Right lobe of liver (tissue), 4 donors: ENCODE results near the gene RIMBP2.

Experiments
- POLR2A ChIP-seq: fragments of 450-650 bp; IDR thresholded peaks from one replicate; pipeline ENCODE4 v1.6.1; 2017; ENCODE audit warnings: antibody characterized with exemption, mild to moderate bottlenecking
- TF ChIP-seq, protein P1 (sequence below), 4 donors: fragments of 200-600 bp in 3 of 4; fragments of 450-650 bp in 1 of 4; IDR thresholded peaks; one replicate each; pipeline versions ENCODE4 v1.5.1 to v1.8.0; 2016 to 2022; ENCODE audit warnings: antibody characterized with exemption in 4 of 4, mild to moderate bottlenecking in 2 of 4
- donor health status: DM: no; HTN: no; CAD: no.
- donor health status: DM: no; HTN: no; CAD: no.
- donor health status: DM: no; HTN: yes; CAD: no.

GRCh38 chr12:130713581-130713991, 2.5 kb downstream of the RIMBP2 start:
- no peak for TF ChIP-seq POLR2A
- TF ChIP-seq, protein P1, sequence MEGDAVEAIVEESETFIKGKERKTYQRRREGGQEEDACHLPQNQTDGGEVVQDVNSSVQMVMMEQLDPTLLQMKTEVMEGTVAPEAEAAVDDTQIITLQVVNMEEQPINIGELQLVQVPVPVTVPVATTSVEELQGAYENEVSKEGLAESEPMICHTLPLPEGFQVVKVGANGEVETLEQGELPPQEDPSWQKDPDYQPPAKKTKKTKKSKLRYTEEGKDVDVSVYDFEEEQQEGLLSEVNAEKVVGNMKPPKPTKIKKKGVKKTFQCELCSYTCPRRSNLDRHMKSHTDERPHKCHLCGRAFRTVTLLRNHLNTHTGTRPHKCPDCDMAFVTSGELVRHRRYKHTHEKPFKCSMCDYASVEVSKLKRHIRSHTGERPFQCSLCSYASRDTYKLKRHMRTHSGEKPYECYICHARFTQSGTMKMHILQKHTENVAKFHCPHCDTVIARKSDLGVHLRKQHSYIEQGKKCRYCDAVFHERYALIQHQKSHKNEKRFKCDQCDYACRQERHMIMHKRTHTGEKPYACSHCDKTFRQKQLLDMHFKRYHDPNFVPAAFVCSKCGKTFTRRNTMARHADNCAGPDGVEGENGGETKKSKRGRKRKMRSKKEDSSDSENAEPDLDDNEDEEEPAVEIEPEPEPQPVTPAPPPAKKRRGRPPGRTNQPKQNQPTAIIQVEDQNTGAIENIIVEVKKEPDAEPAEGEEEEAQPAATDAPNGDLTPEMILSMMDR (IDR thresholded peaks at IDR 0.05), result no peak
